GM19328 (cell line): Measurements from ENCODE around the gene HOXC5.

ENCODE experiments used
- ATAC-seq: cut with Tn5 transposase; IDR thresholded peaks from one replicate; pipeline ENCODE4 v1.9.1; 2021; ENCODE audit warnings: mild to moderate bottlenecking, moderate library complexity; ENCODE audit not compliant: unreplicated experiment

Gene HOXC5

GRCh38 chr12:53995378-53996239, 37.2 kb upstream of the HOXC5 start:
- no peak for ATAC-seq

- ATAC-seq: no peak
Measured at GRCh38 chr12:53996240-53997203, 36.3 kb upstream of the HOXC5 start.

GRCh38 chr12:53997204-53998109, 35.4 kb upstream of the HOXC5 start:
- ATAC-seq: no peak

GRCh38 chr12:53998110-53998899, 34.5 kb upstream of the HOXC5 start:
- no peak for ATAC-seq

- ATAC-seq: no peak
Measured at GRCh38 chr12:53998900-53999236, 34.0 kb upstream of the HOXC5 start.

GRCh38 chr12:53999559-54000115, 33.2 kb upstream of the HOXC5 start:
- ATAC-seq: no peak

GRCh38 chr12:54000116-54001114, 32.4 kb upstream of the HOXC5 start, which contains the start of gene HOXC9:
HOXC9 (plus strand) TSS chr12:54000161; CDS start chr12:54000189, 28 bp downstream.
- ATAC-seq: no peak

GRCh38 chr12:54001283-54002187, 31.3 kb upstream of the HOXC5 start:
- ATAC-seq: no peak

GRCh38 chr12:54002278-54002914, 30.5 kb upstream of the HOXC5 start:
- no peak for ATAC-seq

- no peak for ATAC-seq
Measured at GRCh38 chr12:54002915-54003389, 29.9 kb upstream of the HOXC5 start.

GRCh38 chr12:54003625-54004024, 29.2 kb upstream of the HOXC5 start:
- ATAC-seq: no peak

GRCh38 chr12:54004063-54004840, 28.6 kb upstream of the HOXC5 start:
- ATAC-seq: no peak

- ATAC-seq: no peak
Measured at GRCh38 chr12:54004841-54005530, 27.9 kb upstream of the HOXC5 start.

- no peak for ATAC-seq
Measured at GRCh38 chr12:54005531-54005852, 27.4 kb upstream of the HOXC5 start.

- no peak for ATAC-seq
Measured at GRCh38 chr12:54005853-54006558, 26.8 kb upstream of the HOXC5 start.
